CD4-positive, alpha-beta T cell treated with Interleukin-12 subunit alpha and Interleukin-12 subunit beta, for 1 hour (primary cell): ENCODE measurements around the gene SMARCD1.

Source experiments
- DNase-seq: peaks from one replicate; pipeline ENCODE4 v3.0.0-alpha.2; 2020

Gene SMARCD1

GRCh38 chr12:50149311-50149710, 64.2 kb downstream of the SMARCD1 start:
- no peak for DNase-seq
